Activated CD4-positive, CD25-positive, alpha-beta regulatory T cell (primary cell): ENCODE results near the gene PTPN20.
"Not testable (repeated sequence)": the region's sequence is repeated elsewhere in the genome, so short reads cannot be mapped to it uniquely, and the experiment has no call there.

Experiments used
- DNase-seq, 4 experiments: peaks; one replicate each; lab custom pipeline; 2025; lab: John Stamatoyannopoulos, UW

PTPN20 gene

GRCh38 chr10:46960742-46961141 is 49.5 kb downstream of the PTPN20 start:
- not testable (repeated sequence) for DNase-seq

DNA sequence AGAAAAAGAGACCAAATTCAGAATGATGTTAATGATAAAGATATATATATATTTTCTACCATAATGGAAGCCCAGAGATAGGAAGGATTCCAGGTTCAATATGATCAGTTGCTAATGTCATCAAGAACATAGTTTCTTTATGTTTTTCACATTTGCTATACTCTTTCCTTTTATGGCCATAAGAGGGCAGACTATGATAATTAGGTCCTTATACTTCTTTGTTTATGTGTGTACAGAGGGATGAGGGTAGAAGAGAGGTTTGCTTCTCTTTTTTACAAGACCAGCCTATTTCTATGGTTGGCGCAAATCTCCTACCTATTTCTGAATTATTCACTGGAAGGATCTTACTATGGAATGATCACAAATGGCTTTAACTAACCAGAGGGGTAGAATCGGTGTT is 52.1 kb downstream of the PTPN20 start:
- not testable (repeated sequence) for DNase-seq

- not testable (repeated sequence) for DNase-seq
Measured at GRCh38 chr10:46967013-46967412, 55.8 kb downstream of the PTPN20 start.

DNA sequence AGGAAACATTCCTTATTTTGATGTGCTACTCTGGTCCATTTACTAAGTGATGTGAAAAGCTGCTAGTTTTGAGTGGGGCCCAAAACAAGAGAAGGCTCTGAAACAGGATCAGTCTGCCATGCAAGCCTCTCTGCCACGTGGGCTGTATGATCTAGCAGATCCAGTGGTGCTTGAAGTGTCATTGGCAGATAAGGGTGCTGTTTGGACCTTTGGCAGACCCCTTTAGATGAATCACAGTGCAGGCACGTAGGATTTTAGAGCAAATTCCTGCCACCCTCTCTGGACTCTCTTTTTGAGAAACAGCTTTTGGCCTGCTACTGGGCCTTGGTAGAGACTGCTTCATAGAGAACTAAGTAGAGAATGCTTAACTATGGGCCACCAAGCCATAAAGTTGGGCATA is 69.0 kb downstream of the PTPN20 start:
- not testable (repeated sequence) for DNase-seq

DNA sequence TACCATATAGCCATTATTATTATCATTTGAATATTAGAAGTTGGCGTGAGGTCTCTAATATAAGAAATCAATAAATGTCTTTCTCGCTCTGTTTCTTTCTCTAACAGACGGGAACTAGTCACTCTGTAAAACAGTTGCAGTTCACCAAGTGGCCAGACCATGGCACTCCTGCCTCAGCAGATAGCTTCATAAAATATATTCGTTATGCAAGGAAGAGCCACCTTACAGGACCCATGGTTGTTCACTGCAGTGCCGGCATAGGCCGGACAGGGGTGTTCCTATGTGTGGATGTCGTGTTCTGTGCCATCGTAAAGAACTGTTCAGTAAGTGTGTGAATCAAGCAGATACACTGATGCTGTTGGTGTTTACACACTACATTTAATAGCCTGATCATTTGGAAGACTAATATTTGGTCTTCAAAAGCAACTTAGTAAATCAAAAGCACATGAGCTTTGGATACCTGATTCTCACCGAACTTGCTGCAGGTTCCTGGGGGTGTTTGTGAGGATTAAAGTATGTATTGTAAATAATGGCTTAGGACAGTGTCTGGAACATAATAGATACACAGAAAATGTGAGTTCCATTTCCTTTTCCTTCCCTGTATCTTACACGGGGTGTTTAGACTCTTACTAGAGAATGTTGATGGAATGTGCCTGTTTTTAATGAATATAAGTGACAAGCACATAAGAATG is 76.2 kb downstream of the PTPN20 start:
- not testable (repeated sequence) for DNase-seq

GRCh38 chr10:46992803-46993561 is 81.8 kb downstream of the PTPN20 start:
- no peak for DNase-seq

- no peak for DNase-seq
Measured at GRCh38 chr10:46995234-46995633, 84.0 kb downstream of the PTPN20 start.

DNA sequence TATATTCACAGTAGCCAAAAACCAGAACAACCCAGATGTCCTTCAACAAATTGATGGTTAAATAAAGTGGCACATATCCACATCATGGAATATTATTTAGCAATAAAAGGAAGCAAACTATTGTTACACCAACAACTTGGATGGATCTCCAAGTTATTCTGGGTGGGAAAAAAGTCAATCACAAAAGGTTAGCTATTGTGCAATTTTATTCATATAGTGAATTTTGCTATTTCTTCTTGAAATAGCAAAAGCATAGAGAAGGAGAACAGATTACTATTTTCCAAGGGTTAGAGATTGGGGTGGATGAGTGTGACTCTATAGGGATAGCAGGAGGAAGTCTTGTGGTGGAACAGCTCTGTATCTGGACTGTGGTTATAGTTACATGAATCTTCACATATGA is 87.0 kb downstream of the PTPN20 start:
- DNase-seq, result no peak

DNA sequence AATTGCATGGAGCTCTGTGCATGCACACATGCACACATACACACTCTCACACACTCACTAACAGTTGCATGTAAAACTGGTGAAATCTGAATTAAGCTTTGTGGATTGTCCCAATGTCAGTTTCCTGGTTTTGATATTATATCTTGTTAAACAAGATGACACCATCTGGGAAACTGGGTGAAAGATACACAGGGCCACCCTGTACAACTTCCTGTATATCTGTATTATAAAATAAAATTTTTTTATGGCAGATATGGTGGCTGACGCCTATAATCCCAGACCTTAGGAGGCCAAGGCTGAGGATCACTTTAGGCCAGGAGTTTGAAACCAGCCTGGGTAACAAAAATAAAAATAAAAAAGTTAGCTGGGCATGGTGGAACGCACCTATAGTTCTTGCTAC is 87.4 kb downstream of the PTPN20 start:
- DNase-seq, result no peak

- DNase-seq, result no peak
Measured at GRCh38 chr10:46999217-46999616, 88.0 kb downstream of the PTPN20 start.

- DNase-seq, result no peak
Measured at GRCh38 chr10:47008769-47009168, 97.5 kb downstream of the PTPN20 start.

DNA sequence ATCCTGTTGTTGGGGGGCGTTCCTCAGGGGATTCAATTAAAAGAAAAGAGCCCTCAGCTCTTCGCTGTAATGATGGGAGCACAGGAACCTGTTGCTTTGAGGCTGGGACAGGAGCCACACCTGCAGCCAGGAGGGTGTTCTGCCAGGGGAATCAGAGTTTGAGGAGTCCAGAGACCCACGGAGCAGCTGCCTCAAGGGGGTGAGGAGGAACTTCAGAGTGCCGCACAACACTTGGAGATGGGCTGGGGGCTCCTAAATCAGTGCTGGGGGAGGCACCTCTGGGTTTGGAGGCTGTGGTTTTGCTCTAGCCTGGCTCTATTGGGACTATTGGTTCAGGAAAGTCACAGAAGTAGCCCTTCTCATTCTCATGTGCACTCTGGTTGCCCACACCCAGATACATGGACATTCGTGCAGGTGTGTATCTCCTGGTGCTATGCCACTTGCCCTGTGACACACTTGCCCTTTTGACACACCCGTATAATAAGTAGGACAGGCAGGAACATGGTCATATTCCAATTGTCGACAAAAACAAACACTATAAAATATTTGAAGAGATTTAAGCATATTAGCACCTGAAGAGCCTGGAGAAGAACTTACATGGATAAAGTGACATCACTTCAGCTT is 98.1 kb downstream of the PTPN20 start:
- DNase-seq, result no peak

DNA sequence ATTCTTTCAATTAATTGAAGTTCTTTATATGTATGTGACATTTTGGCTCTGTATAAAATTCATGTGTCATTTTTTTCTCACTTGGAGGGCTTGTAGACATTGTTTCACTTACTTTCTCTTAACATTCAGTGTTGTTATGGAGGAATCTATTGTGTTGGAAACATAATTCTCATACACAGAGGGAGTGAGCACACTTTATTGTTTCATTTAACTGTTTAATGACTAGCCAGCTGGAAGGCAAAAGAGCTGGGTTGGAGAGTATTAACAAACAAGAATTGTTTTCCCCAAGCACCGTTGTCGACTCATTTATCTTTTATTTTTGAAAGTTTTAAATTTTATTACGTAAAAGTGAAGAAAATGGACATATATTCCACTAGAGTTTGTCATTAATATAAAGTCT is 98.8 kb downstream of the PTPN20 start:
- no peak for DNase-seq

- DNase-seq, result no peak
Measured at GRCh38 chr10:47012214-47012613, 101.0 kb downstream of the PTPN20 start.

DNA sequence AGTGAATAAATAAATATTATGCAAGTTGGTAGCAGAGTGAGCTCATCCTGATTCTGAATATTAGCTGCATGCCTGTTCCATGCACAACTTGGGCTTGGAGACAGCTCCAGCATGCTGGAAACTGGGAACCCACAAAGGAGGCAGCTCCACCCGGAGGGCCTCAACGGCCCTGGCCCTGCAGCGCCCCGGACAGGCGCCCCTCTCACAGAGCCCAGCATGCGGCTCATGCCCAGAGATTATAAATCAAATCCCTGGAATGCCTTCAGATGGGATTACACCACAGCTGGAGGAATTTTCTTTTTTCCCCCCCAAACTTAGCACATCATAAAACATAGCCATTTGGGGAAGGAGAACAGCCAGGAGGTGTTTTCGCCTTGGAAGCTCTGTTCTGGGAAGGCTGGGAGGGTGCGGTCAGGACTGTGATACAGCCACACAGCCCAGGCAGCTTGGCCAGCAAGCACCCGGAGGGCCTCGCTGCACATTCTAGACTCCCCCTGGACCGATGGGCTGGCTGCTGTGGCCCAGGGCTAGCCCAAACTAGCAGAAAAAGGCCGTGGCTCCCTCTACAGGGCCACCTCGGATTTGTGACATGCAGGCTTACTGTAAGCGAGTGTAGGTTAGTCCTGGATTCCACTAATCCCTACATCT is 102.4 kb downstream of the PTPN20 start:
- DNase-seq, result no peak

GRCh38 chr10:47015404-47015803 is 104.2 kb downstream of the PTPN20 start:
- no peak for DNase-seq

GRCh38 chr10:47016564-47016963 is 105.3 kb downstream of the PTPN20 start:
- DNase-seq, result no peak

GRCh38 chr10:47018026-47018735 is 107.0 kb downstream of the PTPN20 start:
- no peak for DNase-seq

DNA sequence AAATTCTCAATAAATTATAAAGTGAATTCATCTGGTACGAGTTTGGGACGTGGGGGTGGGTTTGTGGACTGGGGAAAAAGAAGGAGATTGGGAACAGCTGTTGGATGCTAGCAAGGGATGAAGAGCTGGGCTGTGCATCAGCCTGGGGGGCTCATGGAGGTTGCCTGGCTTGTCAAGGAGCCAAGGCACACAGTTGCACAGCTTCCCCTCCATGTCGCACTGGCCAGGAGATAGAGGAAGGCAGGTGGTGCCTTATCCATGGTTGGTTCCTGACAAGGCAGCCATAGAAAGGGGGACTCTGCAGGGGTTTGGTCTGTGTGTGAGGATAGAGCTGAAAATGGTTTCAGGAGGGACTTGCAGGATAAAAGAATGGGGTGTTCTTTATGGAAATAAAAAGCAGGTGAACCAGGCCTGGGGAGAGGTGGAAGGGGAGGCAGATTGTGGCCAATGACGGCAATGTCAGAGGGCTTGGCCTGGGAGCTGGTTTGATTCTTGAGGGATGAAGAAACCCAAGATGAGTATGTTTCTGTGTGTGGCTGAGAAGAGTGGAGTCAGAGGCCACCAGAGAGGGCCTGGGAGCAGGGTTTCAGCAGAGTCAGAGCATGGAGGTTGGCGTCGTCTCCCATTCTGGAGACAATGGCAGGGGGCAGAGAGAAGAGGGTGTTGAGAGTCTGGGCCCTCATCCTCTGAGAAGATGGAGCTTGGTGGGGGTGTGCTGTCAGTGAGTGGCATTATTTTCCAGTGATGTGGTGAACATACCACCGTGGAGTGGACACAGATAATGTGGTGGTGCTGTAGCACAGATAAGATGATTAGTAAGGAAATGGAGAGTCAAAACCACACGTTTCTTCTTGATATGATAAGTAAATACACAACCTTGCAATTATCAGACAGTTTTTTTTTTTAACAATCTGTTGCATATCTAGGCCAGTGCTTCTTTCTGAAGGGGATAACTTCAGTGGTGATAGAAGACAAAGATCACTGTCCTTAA is 108.2 kb downstream of the PTPN20 start:
- no peak for DNase-seq

GRCh38 chr10:47020471-47020870 is 109.2 kb downstream of the PTPN20 start:
- no peak for DNase-seq

DNA sequence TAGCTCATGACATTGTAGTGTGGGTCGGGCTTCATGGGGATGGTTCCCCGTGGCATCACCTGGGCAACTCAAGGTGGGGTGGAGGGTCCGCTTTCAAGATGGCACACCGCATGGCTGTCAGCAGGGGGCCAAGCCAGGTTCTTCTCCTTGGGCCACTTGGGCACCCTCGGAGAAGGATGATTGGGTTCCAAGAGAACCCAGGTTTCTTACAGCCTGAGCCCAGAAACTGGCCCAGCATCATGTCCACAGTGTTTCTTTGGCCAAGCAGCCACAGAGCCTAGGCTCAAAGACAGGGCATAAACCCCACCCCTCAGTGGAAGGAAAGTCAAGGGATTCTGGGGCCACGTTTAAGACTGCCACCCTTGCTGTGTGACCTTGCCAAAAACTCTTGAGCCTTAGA is 110.6 kb downstream of the PTPN20 start:
- DNase-seq, result no peak
